ENCODE data around the gene ATAD1. TPM values are rescaled to one million over a fixed set of nuclear protein-coding genes. Genes with fewer than 3 reads are reported as not detected.

ATAD1 gene
- total RNA-seq, 1 donor from 2014 or later: 49.9 TPM

- DNase-seq (ENCODE audit: low spot score): no peak
Measured at GRCh38 chr10:87720665-87721064, 97.4 kb downstream of the ATAD1 start.

DNA sequence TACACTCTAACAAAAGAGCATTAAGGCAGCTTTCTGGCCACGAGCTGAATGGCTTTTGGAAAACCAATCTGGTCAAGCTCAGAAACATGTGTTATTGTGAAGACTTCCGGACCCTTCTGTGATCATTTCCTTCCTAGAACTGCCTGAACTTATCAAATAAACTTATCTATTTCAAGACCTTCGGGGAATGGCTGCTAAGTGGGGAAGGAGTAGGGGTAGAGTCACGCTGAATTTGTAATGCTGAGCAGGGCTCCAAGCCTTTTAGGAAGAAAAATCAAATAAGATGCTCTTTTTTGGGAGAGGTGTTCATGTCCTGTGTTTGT lies 101.7 kb downstream of the ATAD1 start:
- DNase-seq (ENCODE audit: low spot score): no peak

- DNase-seq (ENCODE audit: low spot score): no peak
Measured at GRCh38 chr10:87715552-87716347, 102.3 kb downstream of the ATAD1 start.

- DNase-seq (ENCODE audit: low spot score): no peak
Measured at GRCh38 chr10:87713707-87714106, 104.3 kb downstream of the ATAD1 start.

GRCh38 chr10:87712913-87713616 lies 105.0 kb downstream of the ATAD1 start:
- DNase-seq (ENCODE audit: low spot score): no peak

- DNase-seq (ENCODE audit: low spot score): no peak
Measured at GRCh38 chr10:87707254-87707653, 110.8 kb downstream of the ATAD1 start.

DNA sequence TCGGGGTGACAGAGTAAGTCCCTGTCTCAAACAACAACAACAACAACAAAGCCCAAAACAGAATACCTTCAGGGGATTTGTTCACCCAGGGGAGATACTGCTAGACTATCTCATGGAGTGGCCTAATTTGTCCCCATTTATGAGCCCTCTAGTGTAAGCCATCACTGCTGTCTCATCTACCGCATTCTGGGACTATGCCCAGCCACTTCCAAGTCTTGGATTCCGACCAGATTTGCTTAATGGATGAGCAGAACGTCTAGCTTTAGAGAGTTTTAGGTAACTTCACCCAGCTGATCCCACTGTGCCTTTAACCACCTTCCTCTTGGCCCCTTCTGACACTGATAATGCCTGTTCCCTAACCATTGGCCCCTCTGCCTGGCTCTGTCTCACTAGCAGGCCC lies 111.3 kb downstream of the ATAD1 start:
- DNase-seq (ENCODE audit: low spot score): no peak

- DNase-seq (ENCODE audit: low spot score): no peak
Measured at GRCh38 chr10:87705339-87705738, 112.7 kb downstream of the ATAD1 start.

DNA sequence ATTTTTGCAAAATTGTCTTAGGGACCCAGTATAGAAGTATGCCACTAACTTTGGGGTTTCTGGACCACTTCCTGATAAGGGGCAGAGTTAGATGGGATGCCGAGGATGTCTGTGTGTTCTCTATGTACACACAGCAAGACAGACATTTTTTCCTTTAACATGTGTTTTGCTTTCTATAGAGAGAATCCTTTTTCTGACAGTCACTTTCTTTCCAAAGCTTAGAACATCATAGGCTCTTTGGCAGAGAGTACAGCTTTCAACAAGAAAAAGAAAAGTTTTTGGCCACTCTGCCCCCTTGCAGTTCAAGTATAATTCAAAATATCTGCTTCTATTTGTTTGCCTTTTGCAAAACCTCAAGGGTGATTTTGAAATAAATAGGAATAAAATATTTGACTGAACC lies 114.3 kb downstream of the ATAD1 start:
- DNase-seq (ENCODE audit: low spot score): no peak

DNA sequence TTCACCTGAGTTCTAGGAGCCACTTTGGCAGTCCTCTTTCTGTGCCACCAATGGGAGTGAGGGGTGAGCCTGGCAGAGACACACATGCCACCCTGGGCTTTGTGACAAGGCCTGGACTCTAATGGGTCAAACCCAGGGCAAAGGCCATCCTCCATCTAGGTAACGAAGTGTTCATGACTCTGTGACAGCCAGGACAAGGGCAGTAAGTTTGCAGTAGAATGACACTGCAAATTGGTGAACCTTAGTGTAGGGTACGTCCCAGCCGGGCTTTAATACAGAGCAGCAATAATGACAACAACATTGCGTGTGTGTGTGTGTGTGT lies 115.1 kb downstream of the ATAD1 start:
- DNase-seq (ENCODE audit: low spot score): no peak

DNA sequence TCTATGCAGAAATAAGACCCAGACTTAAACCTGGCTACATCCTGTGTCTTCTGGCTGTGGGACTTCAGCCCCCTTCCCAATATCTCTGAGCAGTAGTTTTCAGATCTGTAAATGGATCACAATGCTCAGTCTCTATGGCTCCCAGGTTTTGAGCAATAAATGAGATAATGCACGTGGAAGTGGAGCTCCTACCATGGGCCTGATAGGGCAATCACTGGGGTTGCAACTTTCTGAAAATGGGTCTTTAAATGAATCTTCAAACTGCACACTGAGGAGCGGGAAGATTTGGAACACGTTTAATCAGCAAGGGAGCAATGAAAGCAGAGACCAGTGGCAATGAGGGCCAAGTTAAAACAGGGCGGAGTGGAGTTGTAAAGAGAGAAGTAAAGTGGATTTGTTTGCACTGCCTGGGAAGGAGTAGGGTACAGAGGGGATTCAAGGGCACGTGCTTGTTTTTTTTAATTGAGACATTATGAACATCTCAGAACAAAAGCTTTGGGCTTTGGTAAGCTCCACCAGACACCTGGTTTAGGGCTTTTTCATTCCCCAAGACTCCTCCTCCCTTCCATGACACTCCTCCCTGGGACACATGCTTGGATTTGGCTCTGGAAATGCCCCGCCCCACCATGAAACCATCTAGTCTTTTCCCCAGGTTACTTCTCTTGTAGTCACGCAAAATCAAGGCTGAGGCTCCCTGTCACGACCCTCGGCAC lies 115.6 kb downstream of the ATAD1 start:
- no peak for DNase-seq (ENCODE audit: low spot score)

Other genes starting within 250 kb of the ATAD1 start
- gene PAPSS2, start 158.3 kb downstream of the ATAD1 start, total RNA-seq: 125 TPM
- 2.2 TPM for gene KLLN, start 45.3 kb upstream of the ATAD1 start, total RNA-seq
- gene PTEN, start 45.4 kb upstream of the ATAD1 start, total RNA-seq: 391 TPM

Measured in mesenteric fat pad (tissue), 1 donor.